GM23338 (cell line): ENCODE data around the gene NUMBL. TPM values are rescaled to one million over a fixed set of nuclear protein-coding genes. Genes with fewer than 3 reads are reported as not detected.

Experiments
- ATAC-seq: fragments of 200-7000 bp; cut with Tn5 transposase; 3 replicates; pipeline ENCODE4 v1.9.1; 2020
- DNase-seq: peaks from one replicate; pipeline ENCODE4 v3.0.0-alpha.2; 2015; ENCODE audit warnings: low spot score
- H2AFZ ChIP-seq: fragments of 200-600 bp; sonication (generic); 2 replicates; pipeline ENCODE4 v1.8.0; 2016; ENCODE audit warnings: antibody characterized with exemption, mild to moderate bottlenecking, moderate library complexity
- H3F3A ChIP-seq: fragments of 200-600 bp; sonication (generic); replicated peaks from 2 replicates; pipeline ENCODE4 v1.8.0; 2017; ENCODE audit warnings: antibody characterized with exemption, mixed run types, low read depth
- H3K27ac ChIP-seq: fragments of 200-600 bp; sonication (generic); 2 replicates; pipeline ENCODE4 v1.6.1; 2016; ENCODE audit warnings: low read depth
- H3K27me3 ChIP-seq: fragments of 200-600 bp; sonication (generic); 2 replicates; pipeline ENCODE4 v1.8.0; 2016; ENCODE audit warnings: mild to moderate bottlenecking, mixed run types, moderate library complexity; ENCODE audit not compliant: insufficient read depth
- H3K36me3 ChIP-seq: fragments of 200-600 bp; sonication (generic); 2 replicates; pipeline ENCODE4 v1.8.0; 2016; ENCODE audit warnings: mild to moderate bottlenecking; ENCODE audit not compliant: insufficient read depth
- H3K4me1 ChIP-seq: fragments of 200-600 bp; sonication (generic); 2 replicates; pipeline ENCODE4 v1.8.0; 2016; ENCODE audit warnings: mild to moderate bottlenecking, moderate library complexity; ENCODE audit not compliant: insufficient read depth
- H3K4me2 ChIP-seq: fragments of 200-600 bp; sonication (generic); 2 replicates; pipeline ENCODE4 v1.7.1; 2017; ENCODE audit warnings: mixed run types
- H3K4me3 ChIP-seq: fragments of 200-600 bp; sonication (generic); 2 replicates; pipeline ENCODE4 v1.6.1; 2016; ENCODE audit warnings: mixed run types
- H3K79me2 ChIP-seq: fragments of 200-600 bp; sonication (generic); replicated peaks from 2 replicates; pipeline ENCODE4 v1.8.0; 2017; ENCODE audit warnings: mild to moderate bottlenecking; ENCODE audit not compliant: insufficient read depth
- H3K9me2 ChIP-seq: fragments of 200-600 bp; sonication (generic); 2 replicates; pipeline ENCODE4 v1.8.0; 2017; ENCODE audit not compliant: insufficient read depth
- H4K20me1 ChIP-seq: fragments of 200-600 bp; sonication (generic); replicated peaks from 2 replicates; pipeline ENCODE4 v1.8.0; 2017; ENCODE audit warnings: mild to moderate bottlenecking; ENCODE audit not compliant: insufficient read depth
- H3K27ac Mint-ChIP-seq: 2 replicates; pipeline ENCODE4 v1.8.0; 2020; ENCODE audit warnings: inconsistent platforms, mild to moderate bottlenecking, moderate library complexity, mixed read lengths
- H3K27me3 Mint-ChIP-seq: 3 replicates; pipeline ENCODE4 v1.8.0; 2022; ENCODE audit warnings: low read depth, mild to moderate bottlenecking, moderate library complexity, mixed read lengths, inconsistent platforms; ENCODE audit not compliant: insufficient read depth, poor library complexity
- H3K36me3 Mint-ChIP-seq: 3 replicates; pipeline ENCODE4 v1.8.0; 2021; ENCODE audit warnings: low read depth, mild to moderate bottlenecking, inconsistent platforms, moderate library complexity, mixed read lengths
- H3K4me1 Mint-ChIP-seq: 3 replicates; pipeline ENCODE4 v1.8.0; 2020; ENCODE audit warnings: mild to moderate bottlenecking, inconsistent platforms, mixed read lengths
- H3K4me3 Mint-ChIP-seq: 3 replicates; pipeline ENCODE4 v1.8.0; 2021; ENCODE audit warnings: moderate library complexity, mild to moderate bottlenecking, inconsistent platforms, mixed read lengths
- H3K9me3 Mint-ChIP-seq: 3 replicates; pipeline ENCODE4 v1.8.0; 2020; ENCODE audit warnings: moderate library complexity, mild to moderate bottlenecking, inconsistent platforms, mixed read lengths
- CREB1 ChIP-seq: fragments of 250-450 bp; sonication (Bioruptor Pico); IDR thresholded peaks from 2 replicates; pipeline ENCODE4 v1.5.0; 2020; ENCODE audit warnings: low read depth, mild to moderate bottlenecking, moderate library complexity
- CTCF ChIP-seq, 2 experiments: fragments of 200-600 bp in 1 of 2; sonication (generic) in 1 of 2; conservative IDR thresholded peaks; 2 replicates each; pipeline versions ENCODE4 v1.5.1 to v1.6.1; 2016 to 2017; ENCODE audit warnings: antibody characterized with exemption in 2 of 2, low read depth in 2 of 2, mild to moderate bottlenecking in 2 of 2, moderate library complexity in 1 of 2
- EZH2 ChIP-seq: fragments of 200-600 bp; sonication (generic); IDR thresholded peaks from one replicate; pipeline ENCODE4 v1.8.0; 2017; ENCODE audit warnings: antibody characterized with exemption, mild to moderate bottlenecking, low read depth; ENCODE audit not compliant: unreplicated experiment
- EZH2phosphoT487 ChIP-seq: fragments of 200-600 bp; sonication (generic); IDR thresholded peaks from one replicate; pipeline ENCODE4 v1.8.1; 2018; ENCODE audit warnings: antibody characterized with exemption; ENCODE audit not compliant: unreplicated experiment
- JUNB ChIP-seq: IDR thresholded peaks from one replicate; pipeline ENCODE4 v1.6.1; 2016; ENCODE audit warnings: antibody characterized with exemption; ENCODE audit not compliant: unreplicated experiment
- STAT1 ChIP-seq: IDR thresholded peaks from one replicate; pipeline ENCODE4 v1.6.1; 2016; ENCODE audit warnings: antibody characterized with exemption; ENCODE audit not compliant: unreplicated experiment
- polyA plus RNA-seq: library from polyadenylated mRNA; unstranded; fragments of >200 nt; fragmentation: Nextera tagmentation; extraction: Ambion mirVana; gene quantifications from 2 replicates; pipeline ENCODE4 v1.2.1, GENCODE V29; 2016
- total RNA-seq: library from RNA; depleted of rRNA; stranded (reverse); fragments of >200 nt; shearing (Covaris generic); gene quantifications from 2 replicates; pipeline ENCODE4 v1.2.3, GENCODE V29; 2014
- TF ChIP-seq, protein P1 (sequence below): IDR thresholded peaks from one replicate; pipeline ENCODE4 v1.6.1; 2018; ENCODE audit warnings: antibody characterized with exemption; ENCODE audit not compliant: unreplicated experiment
- TF ChIP-seq, protein P2 (sequence below): IDR thresholded peaks from 2 replicates; pipeline ENCODE4 v1.6.1; 2016; ENCODE audit warnings: antibody characterized with exemption
- TF ChIP-seq, protein P3 (sequence below): fragments of 250-450 bp; sonication (Bioruptor Pico); IDR thresholded peaks from 2 replicates; pipeline ENCODE4 v1.5.0; 2020; ENCODE audit warnings: mild to moderate bottlenecking, moderate library complexity

The NUMBL gene
- total and polyA plus RNA-seq, 2 experiments from 2014 or later = 8.5 to 28.5 TPM

- Mint-ChIP-seq H3K27ac (no peak overlapping the region), H3K9me3 (no peaks in the 10 kb centered on the region; the same call in 2 of the 3 replicates), H3K4me3 (no peak overlapping the region), H3K4me1 (peaks cover 12% of the 10 kb centered on the region), H3K36me3 (peaks cover 22% of the 10 kb centered on the region), H3K27me3 (peaks cover 6% of the 10 kb centered on the region)
- ATAC-seq (no peak), DNase-seq (no peak)
- Histone ChIP-seq H3K27me3 (no peaks in the 10 kb centered on the region), H3K4me1 (peaks cover 8% of the 10 kb centered on the region; the same call in 1 of the 2 replicates), H2AFZ (no peak overlapping the region), H3K36me3 (0 out of 2 replicates have a peak, but pooled peaks cover 3% of the 10 kb centered on the region), H4K20me1 (peaks cover 8% of the 10 kb centered on the region), H3K9me2 (no peaks in the 10 kb centered on the region), H3K27ac (no peak overlapping the region), H3K4me3 (no peak overlapping the region), H3K79me2 (peaks cover 19% of the 10 kb centered on the region), H3F3A (no peaks in the 10 kb centered on the region; the same call in 1 of the 2 replicates), H3K4me2 (no peak overlapping the region)
- TF ChIP-seq, protein P1, sequence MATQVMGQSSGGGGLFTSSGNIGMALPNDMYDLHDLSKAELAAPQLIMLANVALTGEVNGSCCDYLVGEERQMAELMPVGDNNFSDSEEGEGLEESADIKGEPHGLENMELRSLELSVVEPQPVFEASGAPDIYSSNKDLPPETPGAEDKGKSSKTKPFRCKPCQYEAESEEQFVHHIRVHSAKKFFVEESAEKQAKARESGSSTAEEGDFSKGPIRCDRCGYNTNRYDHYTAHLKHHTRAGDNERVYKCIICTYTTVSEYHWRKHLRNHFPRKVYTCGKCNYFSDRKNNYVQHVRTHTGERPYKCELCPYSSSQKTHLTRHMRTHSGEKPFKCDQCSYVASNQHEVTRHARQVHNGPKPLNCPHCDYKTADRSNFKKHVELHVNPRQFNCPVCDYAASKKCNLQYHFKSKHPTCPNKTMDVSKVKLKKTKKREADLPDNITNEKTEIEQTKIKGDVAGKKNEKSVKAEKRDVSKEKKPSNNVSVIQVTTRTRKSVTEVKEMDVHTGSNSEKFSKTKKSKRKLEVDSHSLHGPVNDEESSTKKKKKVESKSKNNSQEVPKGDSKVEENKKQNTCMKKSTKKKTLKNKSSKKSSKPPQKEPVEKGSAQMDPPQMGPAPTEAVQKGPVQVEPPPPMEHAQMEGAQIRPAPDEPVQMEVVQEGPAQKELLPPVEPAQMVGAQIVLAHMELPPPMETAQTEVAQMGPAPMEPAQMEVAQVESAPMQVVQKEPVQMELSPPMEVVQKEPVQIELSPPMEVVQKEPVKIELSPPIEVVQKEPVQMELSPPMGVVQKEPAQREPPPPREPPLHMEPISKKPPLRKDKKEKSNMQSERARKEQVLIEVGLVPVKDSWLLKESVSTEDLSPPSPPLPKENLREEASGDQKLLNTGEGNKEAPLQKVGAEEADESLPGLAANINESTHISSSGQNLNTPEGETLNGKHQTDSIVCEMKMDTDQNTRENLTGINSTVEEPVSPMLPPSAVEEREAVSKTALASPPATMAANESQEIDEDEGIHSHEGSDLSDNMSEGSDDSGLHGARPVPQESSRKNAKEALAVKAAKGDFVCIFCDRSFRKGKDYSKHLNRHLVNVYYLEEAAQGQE = no peak
- TF ChIP-seq CTCF (conservative IDR thresholded peaks at IDR 0.05; ENCODE audit: low read depth in 2 of 2) (no peak), EZH2 (no peak), JUNB (no peak), STAT1 (no peak), CREB1 (CRISPR knock-in tag) (no peak), EZH2phosphoT487 (no peak)
- TF ChIP-seq, protein P2, sequence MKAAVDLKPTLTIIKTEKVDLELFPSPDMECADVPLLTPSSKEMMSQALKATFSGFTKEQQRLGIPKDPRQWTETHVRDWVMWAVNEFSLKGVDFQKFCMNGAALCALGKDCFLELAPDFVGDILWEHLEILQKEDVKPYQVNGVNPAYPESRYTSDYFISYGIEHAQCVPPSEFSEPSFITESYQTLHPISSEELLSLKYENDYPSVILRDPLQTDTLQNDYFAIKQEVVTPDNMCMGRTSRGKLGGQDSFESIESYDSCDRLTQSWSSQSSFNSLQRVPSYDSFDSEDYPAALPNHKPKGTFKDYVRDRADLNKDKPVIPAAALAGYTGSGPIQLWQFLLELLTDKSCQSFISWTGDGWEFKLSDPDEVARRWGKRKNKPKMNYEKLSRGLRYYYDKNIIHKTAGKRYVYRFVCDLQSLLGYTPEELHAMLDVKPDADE = no peak
- TF ChIP-seq, protein P3, sequence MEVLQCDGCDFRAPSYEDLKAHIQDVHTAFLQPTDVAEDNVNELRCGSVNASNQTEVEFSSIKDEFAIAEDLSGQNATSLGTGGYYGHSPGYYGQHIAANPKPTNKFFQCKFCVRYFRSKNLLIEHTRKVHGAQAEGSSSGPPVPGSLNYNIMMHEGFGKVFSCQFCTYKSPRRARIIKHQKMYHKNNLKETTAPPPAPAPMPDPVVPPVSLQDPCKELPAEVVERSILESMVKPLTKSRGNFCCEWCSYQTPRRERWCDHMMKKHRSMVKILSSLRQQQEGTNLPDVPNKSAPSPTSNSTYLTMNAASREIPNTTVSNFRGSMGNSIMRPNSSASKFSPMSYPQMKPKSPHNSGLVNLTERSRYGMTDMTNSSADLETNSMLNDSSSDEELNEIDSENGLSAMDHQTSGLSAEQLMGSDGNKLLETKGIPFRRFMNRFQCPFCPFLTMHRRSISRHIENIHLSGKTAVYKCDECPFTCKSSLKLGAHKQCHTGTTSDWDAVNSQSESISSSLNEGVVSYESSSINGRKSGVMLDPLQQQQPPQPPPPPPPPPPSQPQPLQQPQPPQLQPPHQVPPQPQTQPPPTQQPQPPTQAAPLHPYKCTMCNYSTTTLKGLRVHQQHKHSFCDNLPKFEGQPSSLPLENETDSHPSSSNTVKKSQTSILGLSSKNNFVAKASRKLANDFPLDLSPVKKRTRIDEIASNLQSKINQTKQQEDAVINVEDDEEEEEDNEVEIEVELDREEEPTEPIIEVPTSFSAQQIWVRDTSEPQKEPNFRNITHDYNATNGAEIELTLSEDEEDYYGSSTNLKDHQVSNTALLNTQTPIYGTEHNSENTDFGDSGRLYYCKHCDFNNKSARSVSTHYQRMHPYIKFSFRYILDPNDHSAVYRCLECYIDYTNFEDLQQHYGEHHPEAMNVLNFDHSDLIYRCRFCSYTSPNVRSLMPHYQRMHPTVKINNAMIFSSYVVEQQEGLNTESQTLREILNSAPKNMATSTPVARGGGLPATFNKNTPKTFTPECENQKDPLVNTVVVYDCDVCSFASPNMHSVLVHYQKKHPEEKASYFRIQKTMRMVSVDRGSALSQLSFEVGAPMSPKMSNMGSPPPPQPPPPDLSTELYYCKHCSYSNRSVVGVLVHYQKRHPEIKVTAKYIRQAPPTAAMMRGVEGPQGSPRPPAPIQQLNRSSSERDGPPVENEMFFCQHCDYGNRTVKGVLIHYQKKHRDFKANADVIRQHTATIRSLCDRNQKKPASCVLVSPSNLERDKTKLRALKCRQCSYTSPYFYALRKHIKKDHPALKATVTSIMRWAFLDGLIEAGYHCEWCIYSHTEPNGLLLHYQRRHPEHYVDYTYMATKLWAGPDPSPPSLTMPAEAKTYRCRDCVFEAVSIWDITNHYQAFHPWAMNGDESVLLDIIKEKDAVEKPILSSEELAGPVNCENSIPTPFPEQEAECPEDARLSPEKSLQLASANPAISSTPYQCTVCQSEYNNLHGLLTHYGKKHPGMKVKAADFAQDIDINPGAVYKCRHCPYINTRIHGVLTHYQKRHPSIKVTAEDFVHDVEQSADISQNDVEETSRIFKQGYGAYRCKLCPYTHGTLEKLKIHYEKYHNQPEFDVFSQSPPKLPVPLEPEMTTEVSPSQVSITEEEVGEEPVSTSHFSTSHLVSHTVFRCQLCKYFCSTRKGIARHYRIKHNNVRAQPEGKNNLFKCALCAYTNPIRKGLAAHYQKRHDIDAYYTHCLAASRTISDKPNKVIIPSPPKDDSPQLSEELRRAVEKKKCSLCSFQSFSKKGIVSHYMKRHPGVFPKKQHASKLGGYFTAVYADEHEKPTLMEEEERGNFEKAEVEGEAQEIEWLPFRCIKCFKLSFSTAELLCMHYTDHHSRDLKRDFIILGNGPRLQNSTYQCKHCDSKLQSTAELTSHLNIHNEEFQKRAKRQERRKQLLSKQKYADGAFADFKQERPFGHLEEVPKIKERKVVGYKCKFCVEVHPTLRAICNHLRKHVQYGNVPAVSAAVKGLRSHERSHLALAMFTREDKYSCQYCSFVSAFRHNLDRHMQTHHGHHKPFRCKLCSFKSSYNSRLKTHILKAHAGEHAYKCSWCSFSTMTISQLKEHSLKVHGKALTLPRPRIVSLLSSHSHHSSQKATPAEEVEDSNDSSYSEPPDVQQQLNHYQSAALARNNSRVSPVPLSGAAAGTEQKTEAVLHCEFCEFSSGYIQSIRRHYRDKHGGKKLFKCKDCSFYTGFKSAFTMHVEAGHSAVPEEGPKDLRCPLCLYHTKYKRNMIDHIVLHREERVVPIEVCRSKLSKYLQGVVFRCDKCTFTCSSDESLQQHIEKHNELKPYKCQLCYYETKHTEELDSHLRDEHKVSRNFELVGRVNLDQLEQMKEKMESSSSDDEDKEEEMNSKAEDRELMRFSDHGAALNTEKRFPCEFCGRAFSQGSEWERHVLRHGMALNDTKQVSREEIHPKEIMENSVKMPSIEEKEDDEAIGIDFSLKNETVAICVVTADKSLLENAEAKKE (CRISPR knock-in tag) = no peak
Measured at GRCh38 chr19:40687525-40688016, 2.9 kb downstream of the NUMBL start.
